H1 (cell line): ENCODE measurements around the gene PTEN.

Experiments
- CREB1 ChIP-seq: IDR thresholded peaks from 2 replicates; pipeline ENCODE4 v1.6.1; 2012; ENCODE audit warnings: inconsistent platforms
- POLR2A ChIP-seq, 2 experiments: IDR thresholded peaks; 1 replicate in 1 of 2; 2 replicates in 1 of 2; pipeline ENCODE4 v1.6.1; 2011; ENCODE audit warnings: low read depth in 2 of 2, low read length in 2 of 2, mild to moderate bottlenecking in 2 of 2; ENCODE audit errors: control extremely low read depth in 1 of 2

GRCh38 chr10:87844837-87845623 lies 18.4 kb upstream of the PTEN start:
- TF ChIP-seq CREB1 (no peak), POLR2A (IDR thresholded peaks at IDR 0.05; ENCODE audit: control extremely low read depth in 1 of 2, low read depth in 2 of 2, low read length in 2 of 2) (no peak)
